ENCODE results near the gene AJAP1. TPM values are rescaled to one million over a fixed set of nuclear protein-coding genes. Genes with fewer than 3 reads are reported as not detected.

Gene AJAP1
- polyA plus RNA-seq, 1 of the 3 experiments (the other 2 are of a cell fraction), result not detected

- no peaks in the 10 kb centered on the region for H4K20me1 ChIP-seq (ENCODE audit: insufficient read depth)
- ChIA-PET CTCF (no interaction called here), POLR2A (no interaction called here)
- H3K27ac ChIP-seq (ENCODE audit: low read depth in 2 of 2, low read length in 1 of 2), result no peak overlapping the region
- no peak overlapping the region for H2AFZ ChIP-seq (ENCODE audit: low read depth)
- no peaks in the 10 kb centered on the region for H3K36me3 ChIP-seq (replicated peaks in 1 of 2; ENCODE audit: control insufficient read depth in 1 of 2, insufficient read depth in 2 of 2, low read length in 1 of 2)
- no peaks in the 10 kb centered on the region for H3K27me3 ChIP-seq (ENCODE audit: insufficient read depth)
- no peak for DNase-seq
- no peak overlapping the region for H3K9ac ChIP-seq
- TF ChIP-seq JUND (IDR thresholded peaks at IDR 0.05) (no peak), RFX5 (IDR thresholded peaks at IDR 0.05; ENCODE audit: low read length) (no peak), MXI1 (IDR thresholded peaks at IDR 0.05; ENCODE audit: low read depth, low read length) (no peak), REST (IDR thresholded peaks at IDR 0.05; ENCODE audit: low read depth, low read length) (no peak), RXRA (IDR thresholded peaks at IDR 0.05; ENCODE audit: borderline replicate concordance, low read depth) (no peak), EP300 (IDR thresholded peaks at IDR 0.05; ENCODE audit: borderline replicate concordance in 1 of 2, low read depth in 1 of 2, low read length in 1 of 2) (no peak), MEF2A (IDR thresholded peaks at IDR 0.05; ENCODE audit: borderline replicate concordance, low read depth) (no peak), SIN3A (IDR thresholded peaks at IDR 0.05; ENCODE audit: borderline replicate concordance, low read depth, low read length) (no peak), EZH2phosphoT487 (IDR thresholded peaks at IDR 0.05; ENCODE audit: borderline replicate concordance, low read depth) (no peak), SMC3 (IDR thresholded peaks at IDR 0.05; ENCODE audit: low read depth, low read length) (no peak), TCF12 (IDR thresholded peaks at IDR 0.05) (no peak), FOXM1 (IDR thresholded peaks at IDR 0.05; ENCODE audit: low read depth) (no peak), POLR2AphosphoS5 (IDR thresholded peaks at IDR 0.05; ENCODE audit: low read depth, low read length) (no peak), TAF1 (IDR thresholded peaks at IDR 0.05; ENCODE audit: borderline replicate concordance, low read depth, low read length) (no peak), RAD21 (IDR thresholded peaks at IDR 0.05; ENCODE audit: low read length) (no peak), MAX (IDR thresholded peaks at IDR 0.05; ENCODE audit: low read depth) (no peak), NRF1 (IDR thresholded peaks at IDR 0.05; ENCODE audit: low read depth, low read length) (no peak)
- TF ChIP-seq, protein P1, sequence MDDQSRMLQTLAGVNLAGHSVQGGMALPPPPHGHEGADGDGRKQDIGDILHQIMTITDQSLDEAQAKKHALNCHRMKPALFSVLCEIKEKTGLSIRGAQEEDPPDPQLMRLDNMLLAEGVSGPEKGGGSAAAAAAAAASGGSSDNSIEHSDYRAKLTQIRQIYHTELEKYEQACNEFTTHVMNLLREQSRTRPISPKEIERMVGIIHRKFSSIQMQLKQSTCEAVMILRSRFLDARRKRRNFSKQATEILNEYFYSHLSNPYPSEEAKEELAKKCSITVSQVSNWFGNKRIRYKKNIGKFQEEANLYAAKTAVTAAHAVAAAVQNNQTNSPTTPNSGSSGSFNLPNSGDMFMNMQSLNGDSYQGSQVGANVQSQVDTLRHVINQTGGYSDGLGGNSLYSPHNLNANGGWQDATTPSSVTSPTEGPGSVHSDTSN (IDR thresholded peaks at IDR 0.05), result no peak
- H3K4me2 ChIP-seq, result no peak overlapping the region
- H3K9me3 ChIP-seq, result no peaks in the 10 kb centered on the region
- H3K9me2 ChIP-seq, result no peaks in the 10 kb centered on the region
- H3K79me2 ChIP-seq (ENCODE audit: insufficient read depth), result no peaks in the 10 kb centered on the region
- H3K4me3 ChIP-seq (ENCODE audit: low read depth in 2 of 2, low read length in 1 of 2), result no peak overlapping the region
- 65% methylated on average over 9 of the region's 17 CpGs for WGBS (ENCODE audit: low lambda C conversion rate)
- H3F3A ChIP-seq (replicated peaks; ENCODE audit: insufficient read depth), result no peaks in the 10 kb centered on the region
- H3K4me1 ChIP-seq (ENCODE audit: control insufficient read depth in 1 of 2, insufficient read depth in 2 of 2, low read depth in 1 of 2, low read length in 1 of 2), result no peaks in the 10 kb centered on the region
These were observed 130.4 kb downstream of the AJAP1 start for GRCh38 chr1:4784761-4785160.

Data from SK-N-SH (cell line).